GM19438 (cell line): Measurements from ENCODE around the gene NUCB2.

Experiments
- ATAC-seq: cut with Tn5 transposase; IDR thresholded peaks from one replicate; pipeline ENCODE4 v1.9.1; 2021; ENCODE audit warnings: low read depth; ENCODE audit not compliant: unreplicated experiment

NUCB2 gene

DNA sequence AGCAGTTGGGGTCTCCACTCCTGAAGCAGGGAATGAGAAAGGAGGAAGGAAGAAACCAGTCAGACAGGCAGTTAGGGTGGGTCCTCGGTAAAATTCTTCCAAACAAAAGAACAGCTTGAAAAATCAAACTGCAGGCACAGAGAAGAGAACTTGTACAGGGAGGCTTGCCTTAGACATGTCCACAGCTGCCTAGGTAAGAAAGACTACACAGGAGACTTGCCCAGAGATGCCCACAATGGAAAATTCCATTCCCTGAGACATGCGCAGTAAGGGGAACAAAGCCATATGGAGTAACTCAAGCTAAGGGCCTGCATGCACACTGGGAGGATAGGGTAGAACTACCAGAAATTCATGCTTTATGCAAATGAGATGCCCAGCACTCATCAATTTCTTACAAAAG lies 102.1 kb downstream of the NUCB2 start:
- no peak for ATAC-seq

DNA sequence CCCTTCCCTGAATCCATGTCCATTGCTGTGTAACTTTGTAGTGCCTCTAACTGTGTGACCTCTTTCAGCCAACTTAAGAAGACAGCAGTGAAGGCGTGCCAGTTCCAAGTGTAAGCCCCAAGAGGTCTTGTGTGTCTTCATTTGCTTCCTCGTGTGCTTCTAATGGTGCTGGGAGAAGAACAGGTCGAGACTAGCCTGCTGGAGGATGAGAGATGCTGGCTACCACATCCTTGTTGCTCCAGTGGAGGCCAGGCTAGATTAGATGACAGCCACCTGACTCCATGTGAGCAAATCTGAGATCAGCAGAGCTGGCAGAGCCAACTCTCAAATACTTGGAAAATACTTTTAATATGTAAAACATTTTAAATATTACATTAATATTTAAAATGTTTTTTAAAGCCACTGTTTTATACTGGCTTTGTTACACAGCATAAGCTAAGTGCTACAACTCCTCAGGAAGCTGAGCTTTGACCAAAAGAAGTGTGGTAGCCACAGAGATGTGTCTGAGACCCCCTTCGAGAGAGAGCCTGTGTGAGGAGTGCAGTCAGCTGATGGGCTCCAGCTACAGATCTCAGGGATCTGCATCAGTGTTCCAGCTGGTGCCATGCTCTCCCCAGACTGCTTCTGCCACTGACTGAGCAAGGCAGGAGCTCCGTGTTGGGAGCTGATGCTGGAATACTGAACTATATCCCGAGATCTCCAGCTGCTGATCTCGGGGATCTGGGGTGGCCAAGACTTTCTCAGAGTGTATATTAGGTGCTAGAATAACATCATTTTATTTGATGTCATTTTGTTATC lies 103.0 kb downstream of the NUCB2 start:
- ATAC-seq = no peak

DNA sequence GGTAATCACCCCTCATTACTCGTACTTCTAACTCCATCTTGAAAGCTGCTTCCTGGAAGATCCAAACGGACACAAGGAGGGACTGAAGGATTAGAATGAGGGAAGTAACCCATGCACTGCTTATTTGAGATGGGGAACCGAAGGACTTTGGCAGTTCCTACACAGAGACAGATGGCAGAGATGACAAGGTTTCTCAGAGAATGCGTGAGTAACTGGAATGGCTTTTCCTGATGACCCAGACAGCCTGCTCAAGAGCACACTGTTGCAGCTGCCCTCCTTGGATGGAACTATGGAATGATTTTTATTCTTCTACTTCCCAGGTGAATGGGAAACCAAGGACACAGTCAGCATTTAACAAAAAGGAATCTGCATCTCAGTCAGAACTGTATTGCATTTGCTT lies 104.6 kb downstream of the NUCB2 start:
- no peak for ATAC-seq
